A549 (cell line): ENCODE data around the gene PSMC6. TPM values are rescaled to one million over a fixed set of nuclear protein-coding genes. Genes with fewer than 3 reads are reported as not detected.

Experiments used
- ATAC-seq, 2 experiments: fragments of 200-7000 bp in 1 of 2; fragments of >200 bp in 1 of 2; cut with Nextera tagmentation in 1 of 2; cut with Tn5 transposase in 1 of 2; 3 replicates each; pipeline versions ENCODE4 v1.8.0 to v1.9.1; 2018 to 2020; ENCODE audit warnings: mild to moderate bottlenecking in 1 of 2, moderate library complexity in 1 of 2
- CTCF ChIA-PET: fragments of 300-600 bp; sonication (Branson Sonifier 250); formaldehyde crosslinking; extraction: SDS; loops from one replicate; lab custom pipeline; 2021; ENCODE audit warnings: antibody characterized with exemption, inconsistent platforms; lab: Yijun Ruan, JAX
- POLR2A ChIA-PET: fragments of 350-600 bp; formaldehyde crosslinking; extraction: SDS; loops from one replicate; lab custom pipeline; 2021; ENCODE audit warnings: antibody characterized with exemption, inconsistent platforms; lab: Yijun Ruan, JAX
- DNase-seq, 2 experiments: peaks; one replicate each; pipeline versions ENCODE4 v3.0.0 to v3.0.0-alpha.2; 2011 to 2016; ENCODE audit warnings: low read depth in 1 of 2, low spot score in 1 of 2
- FAIRE-seq: peaks from 2 replicates; lab custom pipeline; 2011; peaks lifted over from hg19 to GRCh38; lab: Jason Lieb, UNC
- H3K27ac ChIP-seq, 2 experiments: fragments of >200 bp; sonication (Bioruptor Twin); formaldehyde crosslinking; 3 replicates each; pipeline ENCODE4 v1.5.1; 2016 to 2017
- H3K4me1 ChIP-seq: fragments of >200 bp; sonication (Bioruptor Twin); formaldehyde crosslinking; 3 replicates; pipeline ENCODE4 v1.6.1; 2016
- H3K4me2 ChIP-seq: fragments of >200 bp; sonication (Bioruptor Twin); formaldehyde crosslinking; 3 replicates; pipeline ENCODE4 v1.6.1; 2016
- H3K4me3 ChIP-seq: fragments of >200 bp; sonication (Bioruptor Twin); formaldehyde crosslinking; 3 replicates; pipeline ENCODE4 v1.5.1; 2016
- H3K9me3 ChIP-seq: fragments of >200 bp; sonication (Bioruptor Twin); formaldehyde crosslinking; 3 replicates; pipeline ENCODE4 v1.6.1; 2016
- BHLHE40 ChIP-seq: IDR thresholded peaks from 2 replicates; pipeline ENCODE4 v1.6.1; 2012; ENCODE audit warnings: low read depth, low read length, inconsistent platforms
- CHD4 ChIP-seq: fragments of 200-600 bp; sonication (generic); IDR thresholded peaks from 2 replicates; pipeline ENCODE4 v1.6.1; 2016; ENCODE audit warnings: antibody characterized with exemption, mild to moderate bottlenecking, borderline replicate concordance
- EHMT2 ChIP-seq: fragments of 200-600 bp; sonication (generic); IDR thresholded peaks from 2 replicates; pipeline ENCODE4 v1.6.1; 2016; ENCODE audit warnings: antibody characterized with exemption, low read depth, mild to moderate bottlenecking, moderate library complexity
- EP300 ChIP-seq, 2 experiments: fragments of >200 bp; sonication (Bioruptor Twin); formaldehyde crosslinking; IDR thresholded peaks; 2 replicates in 1 of 2; 3 replicates in 1 of 2; pipeline ENCODE4 v1.6.1; 2016 to 2017
- FOXS1 ChIP-seq: fragments of 250-450 bp; sonication (Bioruptor Pico); IDR thresholded peaks from 2 replicates; pipeline ENCODE4 v1.5.0; 2020; ENCODE audit warnings: mild to moderate bottlenecking, moderate library complexity
- HES2 ChIP-seq: fragments of >200 bp; sonication (Bioruptor Twin); formaldehyde crosslinking; IDR thresholded peaks from 2 replicates; pipeline ENCODE4 v1.6.1; 2016
- HOXA7 ChIP-seq: fragments of 250-450 bp; sonication (Bioruptor Pico); IDR thresholded peaks from 2 replicates; pipeline ENCODE4 v1.5.0; 2020; ENCODE audit warnings: mild to moderate bottlenecking, moderate library complexity
- HOXB5 ChIP-seq: fragments of 250-450 bp; sonication (Bioruptor Pico); IDR thresholded peaks from 2 replicates; pipeline ENCODE4 v1.5.0; 2020; ENCODE audit warnings: mild to moderate bottlenecking, moderate library complexity
- JUN ChIP-seq, 2 experiments: fragments of >200 bp; sonication (Bioruptor Twin); formaldehyde crosslinking; IDR thresholded peaks; 2 replicates in 1 of 2; 3 replicates in 1 of 2; pipeline ENCODE4 v1.6.1; 2016 to 2017
- KDM5A ChIP-seq: fragments of 200-600 bp; sonication (generic); IDR thresholded peaks from 2 replicates; pipeline ENCODE4 v1.6.1; 2016; ENCODE audit warnings: antibody characterized with exemption, mild to moderate bottlenecking
- MAFK ChIP-seq: fragments of 450-650 bp; IDR thresholded peaks from 2 replicates; pipeline ENCODE4 v1.6.1; 2014; ENCODE audit not compliant: partially characterized antibody
- NFE2L2 ChIP-seq: fragments of 150-350 bp; conservative IDR thresholded peaks from 2 replicates; pipeline ENCODE4 v1.6.1; 2014; ENCODE audit warnings: low read length
- NPAS2 ChIP-seq: fragments of 250-450 bp; sonication (Bioruptor Pico); IDR thresholded peaks from 2 replicates; pipeline ENCODE4 v1.8.0; 2022; ENCODE audit warnings: mild to moderate bottlenecking, moderate library complexity, borderline replicate concordance
- NR3C1 ChIP-seq: fragments of >200 bp; sonication (Bioruptor Twin); formaldehyde crosslinking; IDR thresholded peaks from 3 replicates; pipeline ENCODE4 v1.6.1; 2017
- PHF8 ChIP-seq: fragments of 200-600 bp; sonication (generic); IDR thresholded peaks from 2 replicates; pipeline ENCODE4 v1.6.1; 2016; ENCODE audit warnings: low read depth, mild to moderate bottlenecking, antibody characterized with exemption, moderate library complexity, borderline replicate concordance
- POLR2AphosphoS2 ChIP-seq: conservative IDR thresholded peaks from 2 replicates; pipeline ENCODE4 v1.6.1; 2012; ENCODE audit warnings: low read length, improper control_type of control experiment, inconsistent platforms
- RAD21 ChIP-seq, 2 experiments: fragments of >200 bp in 1 of 2; sonication (Bioruptor Twin) in 1 of 2; formaldehyde crosslinking in 1 of 2; IDR thresholded peaks in 1 of 2; conservative IDR thresholded peaks in 1 of 2; 2 replicates in 1 of 2; 3 replicates in 1 of 2; pipeline ENCODE4 v1.6.1; 2012 to 2018; ENCODE audit warnings: inconsistent platforms in 1 of 2
- RCOR1 ChIP-seq: fragments of 150-350 bp; IDR thresholded peaks from 2 replicates; pipeline ENCODE4 v1.6.1; 2014; ENCODE audit warnings: antibody characterized with exemption, low read length, low read depth
- RFX5 ChIP-seq: fragments of 450-650 bp; IDR thresholded peaks from 2 replicates; pipeline ENCODE4 v1.7.1; 2014; ENCODE audit warnings: antibody characterized with exemption, mild to moderate bottlenecking, moderate library complexity
- RNF2 ChIP-seq: fragments of 200-600 bp; sonication (generic); IDR thresholded peaks from 2 replicates; pipeline ENCODE4 v1.6.1; 2016; ENCODE audit warnings: low read depth, mild to moderate bottlenecking, antibody characterized with exemption, moderate library complexity, borderline replicate concordance
- SMC3 ChIP-seq: fragments of >200 bp; sonication (Bioruptor Twin); formaldehyde crosslinking; IDR thresholded peaks from 3 replicates; pipeline ENCODE4 v1.6.1; 2018; ENCODE audit warnings: inconsistent platforms
- SREBF2 ChIP-seq: fragments of 450-650 bp; IDR thresholded peaks from 2 replicates; pipeline ENCODE4 v1.6.1; 2014; ENCODE audit warnings: mild to moderate bottlenecking, moderate library complexity
- ZNF302 ChIP-seq: fragments of 250-450 bp; sonication (Bioruptor Pico); IDR thresholded peaks from 2 replicates; pipeline ENCODE4 v1.9.0; 2021; ENCODE audit warnings: inconsistent platforms, mild to moderate bottlenecking, moderate library complexity
- ZSCAN20 ChIP-seq: fragments of 250-450 bp; sonication (Bioruptor Pico); IDR thresholded peaks from 2 replicates; pipeline ENCODE4 v1.8.0; 2022; ENCODE audit warnings: mild to moderate bottlenecking, moderate library complexity
- WGBS: methylation state at CpG from one replicate; pipeline ENCODE4 v1.1.6; 2017; ENCODE audit errors: missing lambda C conversion rate; 5-methylcytosine and 5-hydroxymethylcytosine counted together
- polyA plus RNA-seq, 4 experiments: library from polyadenylated mRNA; depleted of rRNA in 3 of 4; stranded (reverse); fragments of >200 nt; fragmentation: RNase III in 1 of 4; extraction: RNeasy Plus Mini Kit Qiagen cat#74134 plus additional on column Dnase treatment in 1 of 4; gene quantifications; 2 replicates in 3 of 4; 3 replicates in 1 of 4; pipeline ENCODE4 v1.2.3, GENCODE V29; 2011 to 2017
- TF ChIP-seq, protein P1 (sequence below): fragments of 200-600 bp; sonication (generic); IDR thresholded peaks from 2 replicates; pipeline ENCODE4 v1.6.1; 2016; ENCODE audit warnings: antibody characterized with exemption, mild to moderate bottlenecking, moderate library complexity
- TF ChIP-seq, protein P2 (sequence below): fragments of 450-650 bp; IDR thresholded peaks from 2 replicates; pipeline ENCODE4 v1.6.1; 2014; ENCODE audit warnings: antibody characterized with exemption

Gene PSMC6
- polyA plus RNA-seq, 2 of the 4 experiments (the other 2 are of a cell fraction): 147 to 180 TPM

- Histone ChIP-seq H3K4me2 (peak overlapping the region; percentile 24; the same call in 1 of the 3 replicates), H3K4me1 (peaks cover 38% of the 10 kb centered on the region; the same call in 2 of the 3 replicates), H3K27ac (no peak overlapping the region), H3K9me3 (no peaks in the 10 kb centered on the region), H3K4me3 (no peak overlapping the region)
- no peak for TF ChIP-seq POLR2AphosphoS2
- no peak for TF ChIP-seq ZNF302 (CRISPR knock-in tag)
- no peak for TF ChIP-seq NFE2L2
- TF ChIP-seq, protein P1, sequence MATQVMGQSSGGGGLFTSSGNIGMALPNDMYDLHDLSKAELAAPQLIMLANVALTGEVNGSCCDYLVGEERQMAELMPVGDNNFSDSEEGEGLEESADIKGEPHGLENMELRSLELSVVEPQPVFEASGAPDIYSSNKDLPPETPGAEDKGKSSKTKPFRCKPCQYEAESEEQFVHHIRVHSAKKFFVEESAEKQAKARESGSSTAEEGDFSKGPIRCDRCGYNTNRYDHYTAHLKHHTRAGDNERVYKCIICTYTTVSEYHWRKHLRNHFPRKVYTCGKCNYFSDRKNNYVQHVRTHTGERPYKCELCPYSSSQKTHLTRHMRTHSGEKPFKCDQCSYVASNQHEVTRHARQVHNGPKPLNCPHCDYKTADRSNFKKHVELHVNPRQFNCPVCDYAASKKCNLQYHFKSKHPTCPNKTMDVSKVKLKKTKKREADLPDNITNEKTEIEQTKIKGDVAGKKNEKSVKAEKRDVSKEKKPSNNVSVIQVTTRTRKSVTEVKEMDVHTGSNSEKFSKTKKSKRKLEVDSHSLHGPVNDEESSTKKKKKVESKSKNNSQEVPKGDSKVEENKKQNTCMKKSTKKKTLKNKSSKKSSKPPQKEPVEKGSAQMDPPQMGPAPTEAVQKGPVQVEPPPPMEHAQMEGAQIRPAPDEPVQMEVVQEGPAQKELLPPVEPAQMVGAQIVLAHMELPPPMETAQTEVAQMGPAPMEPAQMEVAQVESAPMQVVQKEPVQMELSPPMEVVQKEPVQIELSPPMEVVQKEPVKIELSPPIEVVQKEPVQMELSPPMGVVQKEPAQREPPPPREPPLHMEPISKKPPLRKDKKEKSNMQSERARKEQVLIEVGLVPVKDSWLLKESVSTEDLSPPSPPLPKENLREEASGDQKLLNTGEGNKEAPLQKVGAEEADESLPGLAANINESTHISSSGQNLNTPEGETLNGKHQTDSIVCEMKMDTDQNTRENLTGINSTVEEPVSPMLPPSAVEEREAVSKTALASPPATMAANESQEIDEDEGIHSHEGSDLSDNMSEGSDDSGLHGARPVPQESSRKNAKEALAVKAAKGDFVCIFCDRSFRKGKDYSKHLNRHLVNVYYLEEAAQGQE: no peak
- no peak for TF ChIP-seq SREBF2
- no peak for TF ChIP-seq RFX5
- no peak for TF ChIP-seq RAD21 (conservative IDR thresholded peaks at IDR 0.05 in 1 of 2, IDR thresholded peaks at IDR 0.05 in 1 of 2)
- ATAC-seq (no peak), FAIRE-seq (no peak), DNase-seq (no peak)
- CTCF ChIA-PET: interaction anchor here (1.2 kb wide), 1 partner anchor 270 kb away, joined by 3 read pairs; no protein-coding TSS in a partner anchor
- POLR2A ChIA-PET: no interaction called here
- 69% methylated on average over 5 of the region's 5 CpGs for WGBS
These were observed 14.6 kb upstream of the PSMC6 start for GRCh38 chr14:52692248-52692962.

- WGBS: 70% methylated on average over 3 of the region's 3 CpGs
- ATAC-seq: no peak
- no peaks in the 10 kb centered on the region for H3K9me3 ChIP-seq
- TF ChIP-seq RNF2: no peak
- TF ChIP-seq HOXA7 (CRISPR knock-in tag): no peak
- TF ChIP-seq FOXS1 (CRISPR knock-in tag): no peak
- no peak for TF ChIP-seq JUN (IDR thresholded peaks at IDR 0.05)
- TF ChIP-seq CHD4: no peak
- no peak for TF ChIP-seq HES2
- no peak for TF ChIP-seq EP300 (IDR thresholded peaks at IDR 0.05)
- no peak for TF ChIP-seq KDM5A
- no peak for TF ChIP-seq PHF8
- no peak for TF ChIP-seq ZNF302 (CRISPR knock-in tag)
- no peak for TF ChIP-seq BHLHE40
- TF ChIP-seq NR3C1: no peak
- no peak for TF ChIP-seq ZSCAN20 (CRISPR knock-in tag)
- TF ChIP-seq EHMT2: no peak
- TF ChIP-seq, all 56 proteins: peak for 0
- no peak for FAIRE-seq
- DNase-seq: no peak
- ChIA-PET POLR2A (no interaction called here), CTCF (no interaction called here)
- Histone ChIP-seq H3K27ac (0 out of 6 replicates have a peak overlapping the region, but pooled peaks of 1 of the 2 experiments have one; percentile 1), H3K4me2 (peak overlapping the region; percentile 92; the same call in 1 of the 3 replicates), H3K4me1 (peaks cover 38% of the 10 kb centered on the region; the same call in 2 of the 3 replicates), H3K4me3 (no peak overlapping the region)
These were observed 14.0 kb upstream of the PSMC6 start for GRCh38 chr14:52693036-52693435.

DNA sequence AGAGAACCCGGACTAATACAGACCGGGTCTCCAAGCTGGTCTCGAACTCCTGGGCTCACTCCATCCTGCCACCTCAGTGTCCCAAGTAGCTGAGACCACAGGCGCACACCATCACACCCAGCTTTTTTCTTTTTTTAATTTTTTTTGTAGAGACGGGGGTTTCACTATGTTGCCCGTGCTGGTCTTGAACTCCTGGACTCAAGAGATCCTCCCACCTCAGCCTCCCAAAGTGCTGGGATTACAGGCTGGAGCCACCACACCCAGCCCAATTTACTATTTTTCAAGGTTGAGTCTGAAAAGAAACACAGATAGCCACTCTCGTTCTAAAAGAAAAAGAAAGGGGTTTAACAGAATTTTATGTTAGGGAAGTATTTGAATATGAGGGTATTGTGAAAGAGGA lies 13.5 kb upstream of the PSMC6 start:
- Histone ChIP-seq H3K27ac (0 out of 6 replicates have a peak overlapping the region, but pooled peaks of 1 of the 2 experiments have one; percentile 1), H3K9me3 (no peaks in the 10 kb centered on the region), H3K4me2 (peak overlapping the region; percentile 92), H3K4me3 (no peak overlapping the region), H3K4me1 (peaks cover 38% of the 10 kb centered on the region; the same call in 2 of the 3 replicates)
- no peak for FAIRE-seq
- WGBS: 93% methylated on average over 7 of the region's 7 CpGs
- ATAC-seq: no peak
- CTCF ChIA-PET: no interaction called here
- DNase-seq: no peak
- POLR2A ChIA-PET: no interaction called here
- TF ChIP-seq NPAS2 (CRISPR knock-in tag) (no peak), POLR2AphosphoS2 (no peak), MAFK (no peak), HOXB5 (no peak), SMC3 (no peak), JUN (IDR thresholded peaks at IDR 0.05) (no peak), RCOR1 (no peak), HOXA7 (CRISPR knock-in tag) (no peak)
- TF ChIP-seq, protein P2, sequence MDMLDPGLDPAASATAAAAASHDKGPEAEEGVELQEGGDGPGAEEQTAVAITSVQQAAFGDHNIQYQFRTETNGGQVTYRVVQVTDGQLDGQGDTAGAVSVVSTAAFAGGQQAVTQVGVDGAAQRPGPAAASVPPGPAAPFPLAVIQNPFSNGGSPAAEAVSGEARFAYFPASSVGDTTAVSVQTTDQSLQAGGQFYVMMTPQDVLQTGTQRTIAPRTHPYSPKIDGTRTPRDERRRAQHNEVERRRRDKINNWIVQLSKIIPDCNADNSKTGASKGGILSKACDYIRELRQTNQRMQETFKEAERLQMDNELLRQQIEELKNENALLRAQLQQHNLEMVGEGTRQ: no peak
- TF ChIP-seq, protein P1: no peak
